ENCODE results near the gene OBP2B.

The OBP2B gene

DNA sequence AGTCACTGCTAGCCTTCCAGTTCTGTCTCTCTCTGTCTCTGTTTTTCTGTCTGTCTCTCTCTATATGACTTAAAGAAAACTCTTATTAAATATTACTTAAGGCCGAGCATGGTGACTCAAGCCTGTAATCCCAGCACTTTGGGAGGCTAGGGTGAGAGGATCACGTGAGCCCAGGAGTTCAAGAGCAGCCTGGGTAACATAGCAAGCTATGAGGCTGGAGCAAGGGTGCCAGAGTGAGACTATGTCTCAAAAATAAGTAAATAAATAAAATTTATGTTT is 43.7 kb downstream of the OBP2B start:
- no peak for DNase-seq

GRCh38 chr9:133164191-133164590 is 44.9 kb downstream of the OBP2B start:
- DNase-seq = no peak

DNA sequence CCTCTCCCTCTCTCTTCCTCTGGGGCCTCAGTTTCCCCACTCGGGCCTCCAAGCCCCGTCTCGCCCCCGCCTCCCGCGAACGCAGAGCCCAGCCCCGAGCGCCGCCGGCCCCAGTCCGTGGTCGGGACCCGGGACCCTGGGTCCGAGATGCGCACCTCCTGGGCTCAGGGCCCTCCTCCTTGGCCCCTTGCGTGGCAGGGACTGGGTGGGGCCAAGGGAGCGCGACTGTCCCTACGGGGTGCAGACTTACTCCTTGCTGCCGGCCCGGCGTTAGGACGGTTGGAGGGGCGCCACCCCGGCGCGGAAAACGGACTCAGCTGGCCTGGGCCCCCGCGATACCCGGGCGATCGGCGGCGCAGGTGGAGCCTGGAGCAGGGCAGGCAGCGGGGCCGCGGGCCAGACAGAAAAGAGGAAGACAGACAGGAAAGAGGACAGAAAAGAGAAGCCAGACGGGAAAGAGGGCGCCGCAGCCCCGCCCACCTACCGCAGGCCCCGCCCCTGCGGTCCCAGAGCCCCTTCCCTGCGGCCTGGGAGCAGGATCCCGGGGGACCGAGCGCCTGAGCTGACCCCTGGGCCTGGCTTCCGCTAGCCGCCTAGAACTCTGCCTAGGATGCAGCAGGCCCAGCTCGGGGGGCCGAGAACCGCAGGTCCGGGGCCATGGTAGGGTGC is 45.4 kb downstream of the OBP2B start, which contains the start of gene GBGT1:
Gene GBGT1 (minus strand): TSS at position 411 of the 669 bp plus-strand sequence. CDS start 1,502 bp downstream, outside the sequence.
- DNase-seq = peak; percentile 21

- DNase-seq = no peak
Measured at GRCh38 chr9:133162861-133163503, 46.1 kb downstream of the OBP2B start.

DNA sequence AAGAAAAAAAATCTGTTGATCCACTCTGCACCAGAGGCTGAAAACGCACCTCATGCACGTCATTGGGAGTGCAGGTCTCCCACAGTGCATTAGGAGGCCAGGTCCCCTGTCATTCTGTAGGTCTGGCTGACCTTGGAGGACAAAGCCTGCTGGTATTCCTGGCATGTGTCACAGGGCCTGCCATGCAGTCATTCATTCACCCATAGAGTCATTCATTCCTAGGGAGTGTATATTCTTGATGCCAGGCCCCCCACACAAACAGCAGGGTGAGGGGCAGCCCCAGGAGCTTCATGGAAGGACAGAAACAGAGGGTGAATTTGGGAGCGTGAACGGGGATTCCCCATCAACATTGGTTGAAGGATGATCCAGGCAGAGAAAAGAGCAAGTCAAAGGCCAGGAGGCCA is 47.5 kb downstream of the OBP2B start:
- DNase-seq = no peak

- DNase-seq = peak; percentile 61
Measured at GRCh38 chr9:133160742-133161546, 48.1 kb downstream of the OBP2B start.

- no peak for DNase-seq
Measured at GRCh38 chr9:133158695-133159094, 50.4 kb downstream of the OBP2B start.
